22Rv1 (cell line): ENCODE results near the gene CFAP92.

ENCODE experiments used
- ZFX ChIP-seq: fragments of 450-650 bp; IDR thresholded peaks from 2 replicates; pipeline ENCODE4 v1.6.1; 2017; ENCODE audit warnings: antibody characterized with exemption, borderline replicate concordance
- TF ChIP-seq, protein P1 (sequence below): fragments of 450-650 bp; IDR thresholded peaks from 2 replicates; pipeline ENCODE4 v1.5.1; 2017; ENCODE audit warnings: mild to moderate bottlenecking

DNA sequence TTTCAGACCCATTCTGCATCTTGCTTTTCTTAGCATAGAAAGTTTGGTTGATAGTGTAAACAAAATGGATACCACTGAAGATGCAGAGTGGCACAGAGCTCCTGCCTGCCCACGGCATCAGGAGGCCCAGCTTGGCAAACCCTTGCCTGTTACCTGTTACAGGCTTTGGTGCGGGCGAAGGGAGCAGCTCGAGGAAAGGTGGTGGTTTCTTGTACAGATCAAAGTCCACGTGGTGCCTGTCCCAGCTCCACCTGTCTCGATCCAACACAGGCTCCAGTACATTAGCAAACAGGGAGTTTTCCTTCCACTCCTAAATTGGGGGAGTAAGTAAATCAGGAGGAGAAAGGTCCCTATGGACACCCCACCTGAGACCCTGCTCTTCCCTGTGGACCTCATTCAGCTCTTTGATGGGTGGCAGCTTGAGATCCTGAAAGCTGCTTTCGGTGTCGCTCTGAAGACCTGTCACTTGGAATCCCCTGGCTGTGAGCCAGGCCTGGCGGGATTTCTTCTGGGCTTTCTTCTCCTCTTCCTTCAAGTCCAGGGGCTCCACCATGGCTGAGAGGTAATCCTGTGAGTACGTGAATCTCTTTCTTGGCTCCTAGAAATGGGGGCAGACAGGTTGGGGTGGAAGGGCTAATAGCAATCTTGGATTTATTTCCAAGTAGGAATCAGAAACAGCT lies 78.8 kb downstream of the CFAP92 start:
- TF ChIP-seq, protein P1, sequence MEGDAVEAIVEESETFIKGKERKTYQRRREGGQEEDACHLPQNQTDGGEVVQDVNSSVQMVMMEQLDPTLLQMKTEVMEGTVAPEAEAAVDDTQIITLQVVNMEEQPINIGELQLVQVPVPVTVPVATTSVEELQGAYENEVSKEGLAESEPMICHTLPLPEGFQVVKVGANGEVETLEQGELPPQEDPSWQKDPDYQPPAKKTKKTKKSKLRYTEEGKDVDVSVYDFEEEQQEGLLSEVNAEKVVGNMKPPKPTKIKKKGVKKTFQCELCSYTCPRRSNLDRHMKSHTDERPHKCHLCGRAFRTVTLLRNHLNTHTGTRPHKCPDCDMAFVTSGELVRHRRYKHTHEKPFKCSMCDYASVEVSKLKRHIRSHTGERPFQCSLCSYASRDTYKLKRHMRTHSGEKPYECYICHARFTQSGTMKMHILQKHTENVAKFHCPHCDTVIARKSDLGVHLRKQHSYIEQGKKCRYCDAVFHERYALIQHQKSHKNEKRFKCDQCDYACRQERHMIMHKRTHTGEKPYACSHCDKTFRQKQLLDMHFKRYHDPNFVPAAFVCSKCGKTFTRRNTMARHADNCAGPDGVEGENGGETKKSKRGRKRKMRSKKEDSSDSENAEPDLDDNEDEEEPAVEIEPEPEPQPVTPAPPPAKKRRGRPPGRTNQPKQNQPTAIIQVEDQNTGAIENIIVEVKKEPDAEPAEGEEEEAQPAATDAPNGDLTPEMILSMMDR, result no peak
- no peak for TF ChIP-seq ZFX
